ENCODE measurements around the gene ST8SIA2.

The ST8SIA2 gene

GRCh38 chr15:92413510-92413909 lies 19.8 kb downstream of the ST8SIA2 start:
- Mint-ChIP-seq H3K27ac (no peak overlapping the region), H3K4me3 (no peak overlapping the region), H3K27me3 (peaks cover 24% of the 10 kb centered on the region), H3K4me1 (no peaks in the 10 kb centered on the region), H3K9me3 (no peaks in the 10 kb centered on the region)
- ATAC-seq = no peak
- no peak for DNase-seq

GRCh38 chr15:92415639-92416297 lies 22.1 kb downstream of the ST8SIA2 start:
- ATAC-seq = no peak
- Mint-ChIP-seq H3K27me3 (peaks cover 16% of the 10 kb centered on the region), H3K4me3 (no peak overlapping the region)

DNA sequence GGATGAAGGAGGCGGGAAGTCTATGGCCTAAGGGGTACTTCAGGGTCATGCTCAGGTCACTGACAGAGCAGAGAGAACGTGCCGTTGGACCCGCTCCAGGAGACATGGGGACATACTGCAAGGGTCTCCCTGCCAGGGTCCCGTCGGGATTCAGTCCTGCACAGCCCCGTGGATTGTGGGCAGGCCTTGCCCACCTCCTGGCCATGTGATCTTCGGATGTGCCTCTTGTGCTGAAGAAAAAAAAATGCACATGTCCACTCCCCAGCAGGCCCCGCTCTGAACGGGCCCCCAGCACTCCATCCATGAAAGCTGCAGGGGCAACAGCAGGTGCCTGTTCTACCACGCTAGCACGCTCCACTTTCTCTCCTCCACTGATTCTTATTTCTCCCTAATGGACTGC lies 22.9 kb downstream of the ST8SIA2 start:
- Mint-ChIP-seq H3K9me3 (no peaks in the 10 kb centered on the region), H3K27me3 (peaks cover 9% of the 10 kb centered on the region), H3K4me3 (no peak overlapping the region), H3K4me1 (no peaks in the 10 kb centered on the region), H3K27ac (no peak overlapping the region)
- ATAC-seq (no peak), DNase-seq (no peak)

More at GRCh38 chr15:92415639-92416297, 22.1 kb downstream of the ST8SIA2 start:
- no peak overlapping the region for H3K27ac Mint-ChIP-seq
- DNase-seq = no peak
- H3K9me3 Mint-ChIP-seq = no peaks in the 10 kb centered on the region
- no peaks in the 10 kb centered on the region for H3K4me1 Mint-ChIP-seq

- DNase-seq = no peak
- Mint-ChIP-seq H3K27ac (no peak overlapping the region), H3K4me3 (no peak overlapping the region), H3K9me3 (no peaks in the 10 kb centered on the region), H3K27me3 (peaks cover 9% of the 10 kb centered on the region), H3K4me1 (no peaks in the 10 kb centered on the region)
- ATAC-seq = no peak
Measured at GRCh38 chr15:92417716-92418115, 24.0 kb downstream of the ST8SIA2 start.

- H3K27ac Mint-ChIP-seq = no peak overlapping the region
Measured at GRCh38 chr15:92418864-92419263, 25.2 kb downstream of the ST8SIA2 start.

GRCh38 chr15:92421976-92422375 lies 28.3 kb downstream of the ST8SIA2 start:
- no peaks in the 10 kb centered on the region for H3K9me3 Mint-ChIP-seq
- H3K27ac Mint-ChIP-seq = no peak overlapping the region
- no peak for ATAC-seq
- H3K4me1 Mint-ChIP-seq = no peaks in the 10 kb centered on the region
- no peak for DNase-seq
- H3K27me3 Mint-ChIP-seq = peaks cover 27% of the 10 kb centered on the region
- no peak overlapping the region for H3K4me3 Mint-ChIP-seq

More at GRCh38 chr15:92418864-92419263, 25.2 kb downstream of the ST8SIA2 start:
- DNase-seq (no peak), ATAC-seq (no peak)
- Mint-ChIP-seq H3K27me3 (peaks cover 12% of the 10 kb centered on the region), H3K4me3 (no peak overlapping the region), H3K4me1 (no peaks in the 10 kb centered on the region), H3K9me3 (no peaks in the 10 kb centered on the region)

GRCh38 chr15:92425578-92426225 lies 32.0 kb downstream of the ST8SIA2 start:
- H3K27me3 Mint-ChIP-seq = peaks cover 27% of the 10 kb centered on the region
- ATAC-seq (no peak), DNase-seq (no peak)
- no peaks in the 10 kb centered on the region for H3K4me1 Mint-ChIP-seq
- no peaks in the 10 kb centered on the region for H3K9me3 Mint-ChIP-seq
- no peak overlapping the region for H3K4me3 Mint-ChIP-seq
- no peak overlapping the region for H3K27ac Mint-ChIP-seq

DNA sequence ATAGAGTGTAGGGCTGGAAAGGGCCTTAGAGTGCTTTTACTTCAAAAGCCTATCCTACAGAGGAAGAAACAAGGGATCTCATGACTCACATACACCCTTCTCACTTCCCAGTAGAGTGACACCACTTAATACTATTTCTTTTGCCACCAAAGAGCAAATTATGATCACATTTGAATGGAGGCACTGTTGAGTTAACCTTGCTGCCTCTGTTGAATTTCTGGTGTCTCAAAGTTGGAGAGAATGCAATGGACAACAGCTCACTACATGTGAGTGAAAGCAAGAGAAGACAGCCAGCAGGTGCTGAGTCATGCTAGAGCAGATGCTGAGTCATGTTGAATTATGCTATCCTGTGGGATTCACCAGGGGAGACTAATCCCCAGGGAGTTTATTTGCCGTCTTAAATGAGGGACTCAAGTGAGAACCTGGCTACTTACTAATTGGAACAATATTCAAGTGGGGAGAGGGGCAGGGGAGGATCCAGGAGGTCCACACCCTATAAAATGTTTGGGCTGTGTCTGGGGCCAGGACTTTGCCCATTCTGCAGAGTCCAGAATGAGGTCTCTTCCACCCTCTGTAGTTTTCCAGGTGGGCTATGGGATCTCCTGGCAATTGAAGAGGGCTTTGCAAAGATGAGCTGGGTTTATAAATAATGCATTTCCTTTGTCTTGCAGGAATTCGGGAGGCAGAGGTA lies 35.8 kb downstream of the ST8SIA2 start:
- no peaks in the 10 kb centered on the region for H3K9me3 Mint-ChIP-seq
- no peaks in the 10 kb centered on the region for H3K4me1 Mint-ChIP-seq
- no peak overlapping the region for H3K27ac Mint-ChIP-seq
- no peak for ATAC-seq
- no peak for DNase-seq
- no peak overlapping the region for H3K4me3 Mint-ChIP-seq
- H3K27me3 Mint-ChIP-seq = peaks cover 20% of the 10 kb centered on the region

DNA sequence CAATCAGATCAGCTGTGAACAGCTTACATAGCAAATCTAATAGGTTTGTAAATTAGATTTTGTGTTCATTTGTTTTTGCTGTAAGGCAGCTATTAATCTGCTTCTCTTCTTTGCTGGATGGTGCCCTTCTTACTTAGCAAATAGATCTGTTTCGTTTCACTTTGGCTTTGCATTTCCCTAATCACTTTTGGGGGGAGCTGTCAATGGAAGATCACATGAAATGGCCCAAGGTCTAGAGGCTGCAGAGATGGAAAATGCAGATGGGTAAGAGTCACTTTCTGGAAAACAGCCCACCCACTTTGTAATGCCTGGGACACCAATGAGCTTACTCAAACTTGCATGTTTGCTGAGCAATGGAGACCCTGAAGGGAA lies 36.4 kb downstream of the ST8SIA2 start:
- ATAC-seq (no peak), DNase-seq (no peak)
- Mint-ChIP-seq H3K4me1 (no peaks in the 10 kb centered on the region), H3K27ac (no peak overlapping the region), H3K9me3 (no peaks in the 10 kb centered on the region), H3K27me3 (peaks cover 15% of the 10 kb centered on the region), H3K4me3 (no peak overlapping the region)

- no peak for ATAC-seq
- no peak for DNase-seq
- Mint-ChIP-seq H3K9me3 (no peaks in the 10 kb centered on the region), H3K27me3 (no peaks in the 10 kb centered on the region), H3K4me1 (no peaks in the 10 kb centered on the region), H3K4me3 (no peak overlapping the region), H3K27ac (no peak overlapping the region)
Measured at GRCh38 chr15:92435145-92435544, 41.5 kb downstream of the ST8SIA2 start.

DNA sequence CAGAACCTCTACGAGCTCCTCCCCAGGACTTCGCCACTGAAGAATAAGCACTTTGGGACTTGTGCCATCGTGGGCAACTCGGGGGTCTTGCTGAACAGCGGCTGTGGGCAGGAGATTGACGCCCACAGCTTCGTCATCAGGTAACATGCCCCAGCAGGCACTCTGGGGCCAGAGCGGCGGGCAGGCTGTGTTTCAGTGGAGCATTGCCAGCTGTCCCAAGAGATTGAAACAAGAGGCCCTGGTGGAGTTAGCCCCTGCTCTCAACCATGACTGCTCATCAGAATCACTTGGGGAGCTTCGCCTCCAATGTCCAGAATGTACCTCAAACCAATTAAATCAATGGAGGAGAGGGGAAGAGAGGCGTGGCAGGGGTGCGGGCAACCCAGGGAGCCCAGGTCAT lies 44.8 kb downstream of the ST8SIA2 start:
- ATAC-seq (no peak), DNase-seq (no peak)
- no peak overlapping the region for H3K4me3 Mint-ChIP-seq
- no peaks in the 10 kb centered on the region for H3K27me3 Mint-ChIP-seq
- no peaks in the 10 kb centered on the region for H3K9me3 Mint-ChIP-seq
- no peak overlapping the region for H3K27ac Mint-ChIP-seq
- H3K4me1 Mint-ChIP-seq = no peaks in the 10 kb centered on the region

DNA sequence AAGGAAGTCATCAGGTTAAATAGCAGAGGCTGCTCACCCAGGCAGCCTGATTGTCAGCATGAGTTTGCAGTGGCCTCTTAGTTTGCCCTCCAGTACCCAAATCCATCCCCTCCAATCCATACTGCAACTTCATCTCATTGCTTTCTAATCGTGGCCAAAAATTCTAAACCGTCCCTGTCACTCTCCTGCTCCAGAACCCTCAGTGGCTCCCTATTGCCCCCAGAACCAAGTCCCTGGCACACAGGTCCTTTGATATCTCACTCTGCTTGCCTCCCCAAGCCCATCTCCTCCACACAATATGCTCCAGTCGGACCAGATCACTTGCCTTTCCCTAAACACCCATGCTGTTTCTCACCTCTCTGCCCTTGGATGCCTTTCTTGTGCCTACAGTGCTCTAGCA lies 49.7 kb downstream of the ST8SIA2 start:
- no peak for DNase-seq
- no peak overlapping the region for H3K27ac Mint-ChIP-seq

DNA sequence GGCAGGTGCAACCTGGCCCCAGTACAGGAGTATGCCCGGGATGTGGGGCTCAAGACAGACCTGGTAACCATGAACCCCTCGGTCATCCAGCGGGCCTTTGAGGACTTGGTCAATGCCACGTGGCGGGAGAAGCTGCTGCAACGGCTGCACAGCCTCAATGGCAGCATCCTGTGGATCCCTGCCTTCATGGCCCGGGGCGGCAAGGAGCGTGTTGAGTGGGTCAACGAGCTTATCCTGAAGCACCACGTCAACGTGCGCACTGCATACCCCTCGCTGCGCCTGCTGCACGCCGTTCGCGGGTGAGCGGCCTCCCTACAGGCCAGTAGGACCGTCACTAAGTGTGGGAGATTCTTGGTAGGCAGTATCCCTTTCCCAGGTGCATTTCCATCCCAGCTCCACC lies 51.0 kb downstream of the ST8SIA2 start:
- H3K4me3 Mint-ChIP-seq = no peak overlapping the region
- ATAC-seq (no peak), DNase-seq (no peak)
- no peaks in the 10 kb centered on the region for H3K27me3 Mint-ChIP-seq
- H3K4me1 Mint-ChIP-seq = no peaks in the 10 kb centered on the region
- no peak overlapping the region for H3K27ac Mint-ChIP-seq
- no peaks in the 10 kb centered on the region for H3K9me3 Mint-ChIP-seq

More for the DNA sequence above, 49.7 kb downstream of the ST8SIA2 start:
- H3K9me3 Mint-ChIP-seq = no peaks in the 10 kb centered on the region
- H3K4me3 Mint-ChIP-seq = no peak overlapping the region
- no peaks in the 10 kb centered on the region for H3K4me1 Mint-ChIP-seq
- ATAC-seq = no peak
- H3K27me3 Mint-ChIP-seq = no peaks in the 10 kb centered on the region

DNA sequence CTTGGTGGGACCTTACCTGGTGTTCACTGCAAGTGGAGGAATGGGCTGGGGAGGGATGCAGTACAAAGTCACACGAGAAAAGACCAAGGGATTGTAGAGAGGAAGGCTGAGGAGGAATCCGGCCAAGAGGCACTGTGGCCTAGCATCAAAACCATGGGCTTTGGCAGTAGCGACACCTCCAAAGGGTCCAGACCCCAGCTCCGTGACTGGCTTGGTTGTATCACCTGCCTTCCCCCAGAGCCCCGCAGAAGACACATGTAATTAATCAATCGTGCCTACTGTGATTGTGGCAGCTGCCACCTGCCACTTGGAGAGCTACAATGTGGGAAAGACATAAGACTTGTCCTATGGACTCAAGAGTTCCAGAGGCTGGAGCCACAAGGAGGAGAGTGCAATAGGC lies 54.7 kb downstream of the ST8SIA2 start:
- Mint-ChIP-seq H3K27ac (no peak overlapping the region), H3K9me3 (no peaks in the 10 kb centered on the region), H3K4me1 (no peaks in the 10 kb centered on the region), H3K27me3 (peaks cover 6% of the 10 kb centered on the region), H3K4me3 (no peak overlapping the region)
- DNase-seq (no peak), ATAC-seq (no peak)

DNA sequence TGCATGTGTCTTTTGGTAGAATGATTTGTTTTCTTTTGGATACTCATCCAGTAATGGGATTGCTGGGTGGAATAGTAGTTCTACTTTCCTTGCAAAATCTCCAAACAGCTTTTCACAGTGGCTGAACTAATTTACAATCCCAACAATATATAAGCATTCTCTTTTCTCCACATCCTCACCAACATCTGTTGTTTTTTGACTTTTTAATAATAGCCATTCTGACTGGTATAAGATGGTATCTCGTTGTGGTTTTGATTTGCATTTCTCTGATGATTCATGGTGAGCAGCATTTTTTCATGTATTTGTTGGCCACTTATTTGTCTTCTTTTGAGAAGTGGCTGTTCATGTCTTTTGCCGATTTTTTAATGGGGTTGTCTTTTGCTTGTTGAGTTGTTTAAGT lies 55.8 kb downstream of the ST8SIA2 start:
- Mint-ChIP-seq H3K27me3 (peaks cover 6% of the 10 kb centered on the region), H3K27ac (no peak overlapping the region), H3K9me3 (no peaks in the 10 kb centered on the region), H3K4me1 (no peaks in the 10 kb centered on the region), H3K4me3 (no peak overlapping the region)
- no peak for DNase-seq
- no peak for ATAC-seq

GRCh38 chr15:92451225-92451825 lies 57.6 kb downstream of the ST8SIA2 start:
- DNase-seq (no peak), ATAC-seq (no peak)
- Mint-ChIP-seq H3K4me3 (no peak overlapping the region), H3K4me1 (no peaks in the 10 kb centered on the region), H3K9me3 (no peaks in the 10 kb centered on the region), H3K27ac (no peak overlapping the region), H3K27me3 (peaks cover 6% of the 10 kb centered on the region)
